NT2/D1 (cell line): ENCODE data around the gene CACNA1E.

Experiments used
- DNase-seq: peaks from one replicate; pipeline ENCODE4 v3.0.0-alpha.2; 2011; ENCODE audit warnings: low read depth, low spot score
- H3K27me3 ChIP-seq: 2 replicates; pipeline ENCODE4 v1.6.0; 2011; ENCODE audit warnings: mild to moderate bottlenecking; ENCODE audit not compliant: insufficient read length, insufficient read depth
- H3K36me3 ChIP-seq: 2 replicates; pipeline ENCODE4 v1.6.1; 2011; ENCODE audit warnings: mild to moderate bottlenecking, low read length, mixed read lengths; ENCODE audit not compliant: insufficient read depth, insufficient read length
- H3K4me1 ChIP-seq: 2 replicates; pipeline ENCODE4 v1.5.1; 2011; ENCODE audit not compliant: insufficient read depth, insufficient read length
- H3K4me3 ChIP-seq: 2 replicates; pipeline ENCODE4 v1.5.1; 2011; ENCODE audit warnings: low read depth; ENCODE audit not compliant: insufficient read length
- H3K9ac ChIP-seq: 2 replicates; pipeline ENCODE4 v1.6.0; 2011; ENCODE audit warnings: low read depth; ENCODE audit not compliant: insufficient read length
- H3K9me3 ChIP-seq: 2 replicates; pipeline ENCODE4 v1.5.1; 2011; ENCODE audit warnings: mild to moderate bottlenecking, low read length; ENCODE audit not compliant: insufficient read depth
- SUZ12 ChIP-seq: IDR thresholded peaks from 2 replicates; pipeline ENCODE4 v1.6.1; 2011; ENCODE audit not compliant: insufficient read length, insufficient read depth; ENCODE audit errors: extremely low read depth
- YY1 ChIP-seq: IDR thresholded peaks from 2 replicates; pipeline ENCODE4 v1.6.1; 2011; ENCODE audit not compliant: insufficient read length, insufficient read depth
- ZNF274 ChIP-seq: IDR thresholded peaks from 2 replicates; pipeline ENCODE4 v1.6.1; 2011; ENCODE audit warnings: mild to moderate bottlenecking, low read depth, low read length

Gene CACNA1E

DNA sequence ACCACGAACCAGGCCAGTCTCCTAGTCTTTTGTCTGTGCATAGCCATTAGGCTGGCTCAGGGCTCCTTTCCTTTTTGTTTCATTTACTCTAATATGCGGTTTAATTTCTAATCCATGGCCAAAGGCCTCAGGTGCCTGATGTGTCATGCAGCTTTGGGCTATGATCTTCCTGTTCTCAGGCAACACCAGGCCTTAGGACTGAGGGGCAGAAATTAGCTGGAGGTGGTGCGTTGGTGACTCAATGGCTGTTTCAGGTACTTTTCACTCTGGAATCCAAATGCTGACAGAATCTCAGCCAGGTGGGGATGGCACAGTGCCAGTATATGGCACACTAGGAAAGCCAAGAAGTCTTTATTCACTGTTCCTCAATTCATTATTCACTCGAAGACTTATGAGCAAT, 105.3 kb downstream of the CACNA1E start:
- Histone ChIP-seq H3K27me3 (no peaks in the 10 kb centered on the region), H3K4me1 (no peaks in the 10 kb centered on the region), H3K36me3 (no peaks in the 10 kb centered on the region), H3K9me3 (no peaks in the 10 kb centered on the region), H3K4me3 (no peak overlapping the region), H3K9ac (no peak overlapping the region)
- no peak for DNase-seq
- TF ChIP-seq SUZ12 (no peak), ZNF274 (no peak), YY1 (no peak)

DNA sequence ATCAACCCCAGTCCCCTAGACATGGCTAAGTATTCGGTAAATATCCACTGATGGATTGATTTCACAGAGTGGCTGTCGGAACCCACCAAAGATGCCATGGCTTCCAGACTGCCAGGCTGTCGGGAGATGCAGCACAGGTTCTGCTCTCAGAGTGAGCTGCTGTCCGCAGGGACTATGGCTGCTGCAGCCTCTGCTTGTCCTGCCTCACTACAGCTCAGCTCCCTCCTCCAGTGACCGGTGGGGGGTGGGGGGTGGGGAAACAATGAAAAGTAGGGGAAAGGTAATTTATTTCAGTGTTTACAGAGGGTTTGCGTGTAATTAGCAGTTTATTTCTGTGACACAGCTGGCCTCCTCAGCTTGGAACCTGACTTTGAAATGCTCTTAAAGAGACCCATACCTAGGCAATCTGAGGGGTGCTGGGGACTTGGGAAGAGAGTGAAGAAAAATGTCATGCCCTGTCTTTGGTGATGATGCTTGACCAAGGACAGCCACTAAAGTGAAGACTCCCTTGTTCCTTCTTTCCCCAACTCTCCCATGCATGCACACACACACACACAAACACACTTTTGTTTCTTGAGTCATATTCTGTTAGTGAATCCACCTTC, 109.0 kb downstream of the CACNA1E start:
- Histone ChIP-seq H3K9ac (no peak overlapping the region), H3K36me3 (no peaks in the 10 kb centered on the region), H3K27me3 (no peaks in the 10 kb centered on the region), H3K4me1 (no peaks in the 10 kb centered on the region), H3K9me3 (no peaks in the 10 kb centered on the region), H3K4me3 (no peak overlapping the region)
- no peak for TF ChIP-seq SUZ12
- no peak for TF ChIP-seq ZNF274
- no peak for TF ChIP-seq YY1
- DNase-seq = no peak

DNA sequence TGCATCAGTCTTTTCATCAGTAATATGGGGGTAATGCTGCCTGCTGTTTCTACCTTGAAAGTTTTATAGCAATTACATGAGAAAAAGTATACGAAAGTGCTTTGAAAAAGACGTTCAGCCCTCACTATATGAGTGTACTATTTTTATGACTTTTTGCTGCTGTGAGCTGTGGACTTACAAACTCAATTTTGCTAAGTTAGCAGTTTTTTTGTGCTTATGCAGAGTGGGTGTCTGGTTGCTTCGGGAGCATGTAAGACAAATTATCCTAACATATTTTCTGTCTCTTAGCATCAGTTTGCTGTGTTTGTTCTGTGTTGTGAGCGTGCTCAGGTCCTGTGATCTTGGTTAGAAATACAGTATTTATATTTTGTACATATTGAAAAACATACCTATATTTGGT, 109.7 kb downstream of the CACNA1E start:
- no peak for TF ChIP-seq ZNF274
- TF ChIP-seq SUZ12 = no peak
- TF ChIP-seq YY1 = no peak
- Histone ChIP-seq H3K9me3 (no peaks in the 10 kb centered on the region), H3K4me3 (no peak overlapping the region), H3K27me3 (no peaks in the 10 kb centered on the region), H3K9ac (no peak overlapping the region), H3K4me1 (no peaks in the 10 kb centered on the region), H3K36me3 (no peaks in the 10 kb centered on the region)
- no peak for DNase-seq

DNA sequence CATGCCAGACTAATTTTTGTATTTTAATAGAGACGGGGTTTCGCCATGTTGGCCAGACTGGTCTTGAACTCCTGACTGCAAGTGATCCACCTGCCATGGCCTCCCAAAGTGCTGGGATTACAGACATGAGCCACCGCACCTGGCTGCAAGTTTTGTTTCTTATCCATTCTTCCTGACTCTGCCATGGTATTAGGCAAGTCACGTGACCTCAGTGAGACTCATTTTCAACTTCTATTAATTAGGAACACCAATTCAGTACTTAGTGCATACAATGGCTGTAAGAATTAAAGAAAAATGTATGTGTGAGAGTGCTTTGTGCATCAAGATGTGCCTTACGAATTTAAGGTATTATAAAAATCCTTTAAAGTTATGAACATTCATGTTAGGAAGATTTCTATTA, 111.2 kb downstream of the CACNA1E start:
- H3K4me3 ChIP-seq = no peak overlapping the region
- H3K36me3 ChIP-seq = no peaks in the 10 kb centered on the region
- H3K4me1 ChIP-seq = no peaks in the 10 kb centered on the region
- TF ChIP-seq YY1 = no peak
- no peak for TF ChIP-seq SUZ12
- TF ChIP-seq ZNF274 = no peak
- no peaks in the 10 kb centered on the region for H3K9me3 ChIP-seq
- no peaks in the 10 kb centered on the region for H3K27me3 ChIP-seq
- DNase-seq = no peak
- no peak overlapping the region for H3K9ac ChIP-seq

DNA sequence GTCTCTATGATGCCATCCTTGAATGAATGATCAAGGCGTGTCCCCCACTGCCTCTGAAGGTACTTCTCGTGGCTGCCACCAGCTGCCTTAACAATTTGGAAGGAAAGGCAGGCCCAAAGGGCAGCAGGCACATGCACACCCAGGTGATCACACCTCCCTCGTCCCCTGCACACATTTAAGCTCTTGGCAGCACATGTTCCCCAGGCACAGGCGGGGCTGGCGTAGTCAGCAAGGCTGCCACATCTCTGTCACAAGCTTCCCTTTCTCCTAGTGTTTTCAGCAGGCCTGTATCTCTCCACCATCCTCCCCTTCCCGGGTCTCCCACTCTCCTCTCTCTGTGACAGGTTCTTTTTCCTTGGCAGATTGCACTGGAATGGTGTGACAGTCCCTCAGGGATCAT, 111.9 kb downstream of the CACNA1E start:
- DNase-seq = no peak
- no peaks in the 10 kb centered on the region for H3K27me3 ChIP-seq
- H3K9ac ChIP-seq = no peak overlapping the region
- H3K36me3 ChIP-seq = no peaks in the 10 kb centered on the region
- H3K9me3 ChIP-seq = no peaks in the 10 kb centered on the region
- no peak for TF ChIP-seq YY1
- TF ChIP-seq ZNF274 = no peak
- TF ChIP-seq SUZ12 = no peak
- H3K4me3 ChIP-seq = no peak overlapping the region
- no peaks in the 10 kb centered on the region for H3K4me1 ChIP-seq

DNA sequence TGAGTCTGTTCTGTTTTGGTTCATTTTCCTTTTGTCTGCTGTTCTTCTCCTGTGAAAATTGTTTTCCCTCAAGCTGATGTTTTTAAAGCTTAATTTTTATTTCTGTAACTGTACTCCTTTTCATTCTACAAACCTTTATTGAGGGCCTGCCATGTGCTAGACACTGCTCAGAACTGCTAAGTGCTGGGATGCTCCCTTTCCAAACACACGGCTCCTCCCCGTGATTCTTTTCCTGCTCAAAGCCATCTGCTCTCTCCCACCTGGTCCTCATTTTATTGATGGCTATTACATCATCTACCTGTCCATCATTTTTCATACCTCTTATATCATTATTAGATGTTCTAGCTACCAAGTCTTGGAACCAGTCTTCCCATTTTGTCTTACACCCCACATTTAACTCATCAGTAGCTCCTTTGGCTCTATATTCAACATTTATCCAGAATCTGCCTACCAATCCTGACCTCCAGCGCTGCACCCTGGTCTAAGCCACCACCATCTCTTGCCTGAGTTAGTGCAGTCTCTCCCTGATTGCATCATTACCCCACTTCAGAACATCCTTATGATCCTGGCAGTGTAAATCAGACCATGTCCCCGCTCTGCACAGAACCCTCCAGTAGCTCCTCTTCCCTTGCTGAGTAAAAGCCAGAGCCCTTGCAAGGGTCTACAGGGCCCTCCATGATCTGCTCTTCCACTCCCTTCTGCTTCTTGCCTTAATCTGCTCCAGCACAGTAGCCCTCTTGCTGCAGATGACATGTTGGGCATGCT, 118.1 kb downstream of the CACNA1E start:
- no peaks in the 10 kb centered on the region for H3K9me3 ChIP-seq
- no peaks in the 10 kb centered on the region for H3K4me1 ChIP-seq
- H3K27me3 ChIP-seq = no peaks in the 10 kb centered on the region
- H3K9ac ChIP-seq = no peak overlapping the region
- TF ChIP-seq YY1 (no peak), ZNF274 (no peak), SUZ12 (no peak)
- no peak for DNase-seq
- H3K36me3 ChIP-seq = no peaks in the 10 kb centered on the region
- H3K4me3 ChIP-seq = no peak overlapping the region

DNA sequence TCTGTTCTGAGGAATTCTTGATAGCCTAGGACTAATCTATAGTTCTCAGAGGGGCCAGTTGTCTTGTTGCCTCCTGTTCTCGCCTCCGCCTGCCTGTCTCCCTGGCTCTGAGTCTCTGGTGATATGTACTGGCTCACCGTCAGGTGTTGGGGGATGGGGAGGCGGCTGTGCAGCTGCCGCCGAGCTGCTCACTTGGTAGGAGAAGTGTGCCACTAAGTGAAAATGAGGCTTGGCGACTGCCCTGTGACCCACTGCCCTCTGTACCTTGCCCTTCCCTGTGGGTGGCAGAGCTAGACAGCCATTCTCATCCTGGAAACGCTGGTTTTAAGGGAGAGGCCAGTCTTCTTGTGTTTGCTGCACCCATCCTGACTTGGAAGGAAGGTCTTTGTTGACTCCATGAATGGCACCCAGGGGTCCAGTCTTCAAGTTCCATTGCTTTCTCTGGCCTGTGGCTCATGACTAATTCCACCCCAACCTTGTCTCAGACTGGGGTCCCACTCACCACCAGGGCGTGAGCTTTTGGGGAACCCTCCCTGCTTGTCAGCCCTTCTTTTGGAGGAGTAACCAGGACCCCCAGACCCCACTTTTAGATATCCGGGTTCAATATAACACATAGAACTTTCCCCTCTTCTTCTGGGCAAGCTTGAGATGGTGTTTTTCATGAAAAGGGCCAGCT, 120.6 kb downstream of the CACNA1E start:
- Histone ChIP-seq H3K36me3 (no peaks in the 10 kb centered on the region), H3K9ac (no peak overlapping the region), H3K9me3 (no peaks in the 10 kb centered on the region), H3K4me1 (peaks cover 2% of the 10 kb centered on the region), H3K4me3 (no peak overlapping the region), H3K27me3 (no peaks in the 10 kb centered on the region)
- no peak for DNase-seq
- no peak for TF ChIP-seq ZNF274
- no peak for TF ChIP-seq YY1
- TF ChIP-seq SUZ12 = no peak
